ENCODE data around the gene VSTM4.

Gene VSTM4

DNA sequence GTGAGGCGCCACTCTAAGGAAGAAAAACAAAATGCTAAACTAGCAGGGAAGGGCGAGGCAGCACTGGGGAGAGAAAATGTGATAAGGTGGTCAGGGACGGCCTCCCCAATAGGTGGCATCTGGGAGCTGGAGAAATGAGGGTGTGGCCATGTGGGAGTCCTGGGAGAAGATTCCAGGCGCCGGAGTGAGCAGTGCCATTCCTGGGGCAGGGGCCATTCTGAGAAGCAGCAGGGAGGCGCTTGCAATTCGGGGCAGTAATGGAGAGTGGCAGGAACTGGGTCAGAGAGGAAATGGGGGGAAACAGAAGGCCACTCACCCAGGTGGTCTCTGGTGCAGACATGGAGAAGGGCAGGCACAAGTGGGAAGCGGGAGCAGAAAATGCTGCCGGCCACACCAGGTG is 113.9 kb downstream of the VSTM4 start:
- no peak for DNase-seq

DNA sequence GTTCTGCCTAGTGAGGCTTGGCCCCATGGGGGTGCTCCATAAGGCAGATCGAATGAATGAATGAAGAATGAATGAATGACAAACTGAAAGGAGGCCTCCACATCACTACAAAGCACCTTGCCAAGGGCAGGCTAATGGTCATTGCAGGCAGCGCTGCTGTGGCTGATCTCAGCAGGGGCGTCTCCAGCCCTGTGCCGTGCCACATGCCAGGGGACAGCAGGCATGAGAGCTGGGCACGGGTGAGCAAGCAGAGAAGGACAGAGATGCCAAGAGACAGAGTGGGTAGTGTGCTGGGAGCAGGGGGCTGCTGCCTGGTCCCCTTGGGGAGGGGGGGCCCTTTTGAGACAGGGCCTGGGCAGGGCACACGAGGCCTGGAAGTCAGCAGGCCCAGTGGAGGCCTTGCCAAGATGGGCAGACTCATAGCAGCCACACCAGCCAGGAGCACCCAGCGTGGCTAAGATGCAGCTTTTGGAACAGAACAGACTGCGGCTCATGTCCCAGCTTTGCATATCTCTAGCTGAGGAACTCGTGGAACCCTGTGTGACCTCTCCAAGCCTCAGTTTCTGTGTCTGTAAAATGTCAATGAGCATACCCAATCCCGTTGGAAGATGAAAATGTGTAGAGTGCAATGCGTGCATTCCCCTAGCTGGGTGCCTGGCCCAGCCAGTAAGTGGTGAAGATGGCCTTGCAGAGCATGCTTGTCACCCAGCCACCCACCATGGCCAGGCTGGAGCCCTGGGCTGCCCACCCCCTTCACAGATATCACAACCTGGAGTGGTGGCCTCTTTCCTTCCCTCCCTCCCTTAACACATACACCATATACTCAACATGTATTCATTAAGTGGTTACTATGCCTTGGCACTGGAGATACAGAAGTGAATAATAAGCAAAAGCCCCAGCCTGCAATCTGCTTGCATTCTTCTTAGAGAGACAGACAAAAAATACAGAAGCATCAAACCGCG is 114.6 kb downstream of the VSTM4 start:
- no peak for DNase-seq

DNA sequence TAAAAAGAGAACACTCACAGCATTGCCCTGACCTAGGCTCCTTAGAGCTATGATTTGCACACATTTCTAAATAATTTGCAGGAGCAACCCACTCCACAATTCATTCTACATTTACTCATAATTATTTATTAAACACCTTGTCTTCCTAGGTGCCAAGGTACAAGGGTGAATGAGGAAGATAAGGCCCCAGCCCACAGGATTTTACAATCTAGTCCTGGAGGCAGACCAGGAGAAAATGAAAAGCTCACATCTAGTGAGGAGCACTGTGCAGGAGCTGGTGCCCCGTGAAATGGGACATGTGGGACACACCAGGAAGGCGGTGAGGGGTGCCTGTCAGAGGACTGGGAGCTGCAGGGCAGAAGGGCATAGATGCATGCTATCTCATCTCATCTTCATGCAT is 116.0 kb downstream of the VSTM4 start:
- no peak for DNase-seq

DNA sequence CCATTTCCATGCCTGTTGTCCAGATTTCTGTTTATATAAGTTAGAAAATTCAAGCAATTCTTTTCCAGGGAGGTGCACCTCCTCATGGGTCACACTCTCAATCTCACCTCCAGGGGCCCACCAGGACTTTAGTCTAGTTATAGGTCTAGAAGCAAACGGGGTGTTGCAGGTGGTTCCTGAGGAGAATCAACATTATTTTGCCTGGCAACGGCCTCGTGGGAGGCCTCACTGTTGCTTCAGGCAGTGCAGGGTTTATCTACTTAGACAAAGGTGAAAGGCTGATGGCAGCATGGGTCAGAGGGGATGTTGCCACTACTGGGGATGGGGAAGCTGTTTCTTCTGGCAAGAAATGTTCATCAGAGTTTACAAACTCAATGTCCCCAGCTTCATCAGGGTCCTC is 119.0 kb downstream of the VSTM4 start:
- DNase-seq, result no peak

DNA sequence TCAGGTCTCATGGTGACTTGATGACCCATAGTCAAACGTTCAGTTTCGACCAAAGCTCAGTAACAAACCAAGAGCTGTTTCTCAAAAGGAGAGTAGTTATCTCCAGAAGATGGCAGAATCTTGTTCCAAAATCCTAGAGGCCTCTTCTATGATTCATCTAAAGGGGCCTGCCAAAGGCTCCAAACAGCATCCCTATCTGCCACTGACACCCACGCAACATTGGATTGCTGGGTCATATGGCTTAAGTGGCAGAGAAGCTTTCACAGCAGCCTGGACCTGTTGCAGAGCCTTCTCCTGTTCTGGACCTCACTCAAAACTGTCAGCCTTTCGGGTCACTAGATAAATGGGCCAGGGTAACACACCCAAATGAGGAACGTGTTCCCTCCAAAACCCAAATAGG is 121.7 kb downstream of the VSTM4 start:
- DNase-seq, result no peak

DNA sequence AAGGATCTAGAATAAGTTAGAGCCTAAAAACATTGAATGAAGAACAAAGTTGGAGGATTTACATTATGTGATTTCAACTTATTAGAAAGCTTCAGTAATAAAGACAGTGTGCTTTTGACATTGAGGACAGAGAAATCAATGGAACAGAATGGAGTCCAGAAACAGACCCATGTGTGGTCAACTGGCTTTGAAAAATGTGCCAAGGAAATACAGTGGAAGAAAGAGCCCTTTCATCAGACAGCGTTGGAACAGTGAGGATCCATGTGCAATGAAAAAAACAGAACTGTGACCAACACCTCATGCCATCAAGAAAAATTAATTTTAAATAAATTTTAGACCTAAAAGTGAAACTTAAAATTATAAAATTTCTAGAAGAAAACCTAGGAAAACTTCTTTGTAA is 125.1 kb downstream of the VSTM4 start:
- DNase-seq, result no peak

DNA sequence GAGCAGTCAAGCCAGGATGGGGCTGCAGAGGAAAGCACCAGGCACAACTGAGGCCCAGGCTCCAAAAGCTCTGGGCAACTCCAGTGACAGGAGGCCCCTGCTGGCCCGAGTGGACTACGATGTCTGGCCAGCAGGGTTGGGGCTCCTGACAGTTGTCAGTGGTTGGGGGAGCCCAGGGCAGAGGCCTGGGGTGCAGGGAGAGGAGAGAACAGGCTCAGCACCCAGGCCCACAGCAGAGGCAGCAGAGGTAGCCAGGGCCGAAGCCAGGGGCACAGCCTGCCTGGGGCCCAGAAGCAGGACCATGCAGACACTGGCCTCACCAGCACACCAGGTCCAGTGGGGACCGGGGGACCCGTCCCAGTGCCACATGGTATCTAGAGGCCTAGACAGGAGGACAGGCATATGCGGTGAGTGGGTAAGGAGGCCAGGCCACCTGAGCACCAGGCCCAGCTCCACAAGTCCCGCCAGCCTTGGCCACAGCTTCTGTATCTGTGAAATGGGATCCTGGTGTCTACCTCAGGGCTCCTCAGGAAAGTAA is 129.6 kb downstream of the VSTM4 start:
- DNase-seq, result no peak

DNA sequence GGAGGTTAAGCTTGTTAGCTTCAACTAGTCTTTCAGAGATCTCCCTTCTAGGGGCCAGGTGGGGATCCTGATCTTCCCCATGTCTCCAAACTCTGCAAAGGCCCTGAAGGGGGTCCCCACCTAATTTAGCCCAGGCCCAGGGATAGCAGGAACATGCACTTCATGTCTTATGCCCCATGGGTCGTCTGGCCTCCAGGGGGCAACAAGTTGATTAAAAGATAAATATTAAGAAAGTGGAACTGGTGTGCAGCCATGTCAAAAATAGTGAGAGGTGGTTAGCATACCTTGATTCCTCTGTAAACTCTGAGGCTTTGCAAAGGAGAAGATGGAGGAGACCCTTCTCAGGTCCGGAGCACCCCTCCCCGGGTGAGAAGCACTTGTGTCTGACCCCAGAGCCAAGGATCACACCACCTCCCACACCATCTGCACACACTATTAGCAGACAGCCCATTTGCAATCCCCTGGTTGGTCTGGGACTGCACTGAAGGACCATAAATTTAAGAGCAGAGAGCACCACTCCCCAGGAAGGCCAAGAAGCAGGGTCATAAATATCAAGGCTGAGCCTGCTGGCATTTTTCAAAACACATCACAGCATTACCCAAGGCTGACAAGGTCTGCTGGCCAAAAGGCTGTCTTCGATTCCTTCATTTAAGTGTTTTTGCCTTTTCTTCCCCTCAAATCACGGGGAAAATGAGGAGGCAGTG is 131.5 kb downstream of the VSTM4 start:
- DNase-seq, result no peak

DNA sequence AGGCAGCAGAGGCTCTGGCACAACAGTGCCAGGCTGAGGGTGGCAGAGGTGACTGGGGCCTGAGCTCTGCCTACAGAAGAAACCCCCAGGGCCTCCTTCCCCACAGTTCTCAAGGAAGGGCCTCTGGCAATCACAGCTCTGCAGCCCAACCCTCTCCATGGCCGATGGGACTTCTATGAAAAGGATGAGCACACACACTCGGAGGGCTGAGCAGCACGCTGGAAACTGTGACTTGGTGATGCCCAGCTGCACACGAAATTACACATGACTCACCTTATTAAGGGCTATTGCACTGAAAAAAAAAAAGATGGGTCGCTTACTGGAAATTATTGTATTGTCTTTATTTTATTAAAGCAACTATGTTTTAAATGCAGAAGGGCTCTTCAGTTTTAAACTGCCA is 132.7 kb downstream of the VSTM4 start:
- peak; percentile 38 for DNase-seq

DNA sequence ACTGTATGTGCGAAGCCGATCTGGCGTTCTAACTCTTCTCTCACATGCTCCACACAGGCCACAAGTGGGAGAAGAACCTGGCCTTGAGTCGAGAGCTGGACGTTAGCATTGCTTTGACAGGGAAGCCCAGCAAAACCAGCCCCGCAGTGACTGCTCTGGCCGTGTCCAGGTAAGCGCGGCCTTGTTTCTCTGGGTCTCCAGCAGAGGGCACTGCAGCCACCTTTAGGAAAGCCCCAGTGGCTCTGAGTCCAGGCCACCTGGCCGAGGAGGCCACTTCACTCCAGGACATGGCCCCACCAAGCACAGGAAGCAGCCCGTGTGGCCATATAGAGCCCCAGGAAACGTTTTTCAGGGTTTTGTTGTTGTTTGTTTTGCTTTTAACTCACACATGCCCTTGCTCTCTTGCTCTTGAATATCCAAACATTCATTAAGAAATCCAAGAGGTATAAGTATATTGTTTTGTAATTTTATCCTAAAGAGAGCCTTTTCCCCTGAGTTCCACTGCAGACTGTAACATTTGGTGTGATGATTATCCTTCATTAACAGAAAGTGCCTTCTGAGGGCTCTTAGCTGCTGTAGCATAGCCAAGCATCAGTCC is 133.9 kb downstream of the VSTM4 start:
- DNase-seq, result no peak

DNA sequence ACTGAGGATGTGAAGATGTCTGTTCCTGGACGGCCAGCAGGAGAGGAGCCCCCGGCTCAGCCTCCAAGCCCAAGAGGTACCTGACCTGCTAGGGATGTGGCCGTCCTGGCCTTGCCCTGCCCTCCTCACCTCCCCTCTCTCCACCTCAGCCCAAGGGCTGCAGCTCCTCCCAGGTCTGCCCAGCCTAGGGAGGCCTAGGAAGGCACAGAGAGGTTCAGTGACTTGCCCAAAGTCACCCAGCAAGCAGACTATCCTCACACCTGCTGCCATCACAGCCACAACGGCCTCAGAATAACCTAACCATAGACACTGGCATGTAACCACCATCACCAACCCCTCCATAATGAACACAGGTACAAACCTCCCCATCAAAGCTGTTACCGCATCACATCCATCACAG is 137.0 kb downstream of the VSTM4 start:
- no peak for DNase-seq

DNA sequence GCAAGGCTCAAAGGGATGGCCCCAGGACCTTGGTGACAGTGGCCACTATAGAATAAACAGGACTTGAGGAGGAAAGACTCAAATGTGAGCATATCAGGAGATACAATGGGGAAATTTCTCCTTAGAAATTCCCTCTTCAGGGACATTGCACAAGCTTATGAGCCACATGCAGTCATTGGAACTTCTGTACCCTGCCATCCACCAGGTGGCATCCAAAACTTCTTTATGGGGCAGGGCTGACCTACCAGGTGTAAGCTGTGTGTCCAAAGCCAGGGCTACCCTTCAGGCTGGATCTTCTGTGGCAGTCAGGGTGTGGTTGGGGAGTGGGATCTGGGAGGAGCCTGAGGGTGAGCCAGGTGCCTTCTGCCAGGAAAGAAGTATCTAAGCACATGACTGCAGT is 139.1 kb downstream of the VSTM4 start:
- peak; percentile 1 for DNase-seq

DNA sequence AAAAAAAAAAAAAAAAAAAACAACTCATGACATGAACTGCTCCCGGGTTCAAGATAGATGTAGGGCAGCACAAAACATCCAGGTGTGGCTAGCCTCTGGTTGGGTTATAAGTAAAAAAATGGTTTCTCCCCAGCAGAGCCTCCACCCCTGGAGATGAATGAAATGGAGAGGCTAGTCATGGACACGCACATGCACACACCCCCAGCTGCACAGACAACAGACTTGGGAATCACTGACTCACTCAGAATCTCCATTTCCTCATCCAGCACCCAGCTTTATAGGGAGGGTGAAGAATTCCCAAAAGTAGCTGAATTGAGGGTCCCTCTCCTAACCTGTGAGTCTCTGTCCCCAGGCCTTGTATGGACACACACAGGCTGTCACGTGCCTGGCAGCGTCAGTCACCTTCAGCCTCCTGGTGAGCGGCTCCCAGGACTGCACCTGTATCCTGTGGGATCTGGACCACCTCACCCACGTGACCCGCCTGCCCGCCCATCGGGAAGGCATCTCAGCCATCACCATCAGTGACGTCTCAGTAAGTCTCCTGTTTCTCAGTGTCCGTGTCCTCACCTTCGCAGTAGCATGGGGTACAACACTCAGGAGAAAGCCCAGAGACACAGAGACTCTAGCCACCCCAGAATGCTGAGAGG is 140.7 kb downstream of the VSTM4 start:
- no peak for DNase-seq

DNA sequence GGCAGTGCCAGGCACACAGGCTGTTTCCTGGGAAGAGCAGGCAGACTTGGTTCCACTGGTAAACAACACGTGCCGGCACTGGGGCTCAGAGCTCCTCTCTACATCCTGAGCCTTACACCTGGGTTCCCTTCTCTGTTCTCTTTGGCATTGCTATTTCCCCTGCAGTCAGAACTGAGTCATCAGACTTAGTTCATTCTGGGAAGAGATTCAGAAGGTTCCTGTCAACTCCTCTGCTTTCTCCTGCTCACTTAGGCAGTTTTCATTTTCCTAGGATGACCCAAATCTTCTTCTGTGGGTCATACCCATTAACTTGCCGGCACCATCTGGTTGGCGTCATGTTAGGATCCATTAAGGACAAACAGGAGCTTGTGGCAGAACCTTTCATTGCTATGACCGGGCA is 142.3 kb downstream of the VSTM4 start:
- DNase-seq, result no peak

DNA sequence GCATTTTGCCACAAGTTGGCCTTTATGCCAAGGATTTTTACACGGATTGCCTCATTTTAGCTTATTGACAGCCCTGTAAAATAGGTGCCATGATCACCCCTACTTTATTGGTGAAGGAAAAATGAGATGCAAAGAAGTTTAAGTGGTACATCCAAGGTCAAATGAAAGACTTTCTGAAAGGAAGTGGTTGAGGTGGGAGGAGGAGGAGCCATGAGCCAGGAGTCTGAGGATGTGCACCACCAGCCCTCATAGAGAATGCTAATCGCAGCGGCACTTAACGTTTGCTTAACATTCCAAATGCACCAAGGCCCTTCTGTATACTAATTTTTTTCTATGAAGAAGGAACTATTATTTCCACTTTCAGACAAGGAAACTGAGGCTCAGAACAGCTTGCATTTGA is 144.7 kb downstream of the VSTM4 start:
- no peak for DNase-seq

DNA sequence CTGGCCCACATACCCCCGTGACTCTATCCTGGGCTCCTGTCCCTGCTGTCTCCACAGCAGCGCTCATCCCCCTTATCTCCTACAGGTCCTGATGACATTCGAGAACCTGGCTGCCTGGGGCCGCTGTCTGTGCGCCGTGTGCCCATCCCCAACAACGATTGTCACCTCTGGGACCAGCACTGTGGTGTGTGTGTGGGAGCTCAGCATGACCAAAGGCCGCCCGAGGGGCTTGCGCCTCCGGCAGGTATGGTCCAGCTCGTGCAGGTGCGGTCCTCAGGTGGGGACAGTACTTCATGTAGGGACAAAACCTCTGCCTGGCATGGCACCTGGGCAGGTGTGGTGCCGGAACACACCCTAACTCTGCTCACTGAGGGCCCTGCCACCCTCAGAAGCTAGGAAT is 145.3 kb downstream of the VSTM4 start:
- DNase-seq, result no peak

DNA sequence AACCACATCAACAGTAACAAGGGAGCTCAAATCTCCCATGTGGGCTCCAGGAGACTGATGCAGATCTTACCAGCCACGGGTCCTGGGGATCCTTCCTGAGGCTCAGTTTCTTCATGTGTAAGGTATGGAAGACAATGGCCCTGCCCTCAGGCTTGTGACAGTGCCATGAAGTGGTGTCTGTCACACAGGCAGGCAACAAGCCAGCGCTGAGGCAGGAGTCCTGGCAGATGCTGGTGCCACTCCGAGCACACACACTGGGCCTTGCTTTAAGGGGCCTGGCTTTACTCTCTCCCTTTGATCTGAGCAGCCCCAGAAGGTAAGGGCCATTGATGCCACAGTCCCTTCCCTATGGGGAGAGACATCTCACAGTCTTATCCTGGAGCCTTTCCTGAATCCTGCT is 147.3 kb downstream of the VSTM4 start:
- DNase-seq, result no peak

DNA sequence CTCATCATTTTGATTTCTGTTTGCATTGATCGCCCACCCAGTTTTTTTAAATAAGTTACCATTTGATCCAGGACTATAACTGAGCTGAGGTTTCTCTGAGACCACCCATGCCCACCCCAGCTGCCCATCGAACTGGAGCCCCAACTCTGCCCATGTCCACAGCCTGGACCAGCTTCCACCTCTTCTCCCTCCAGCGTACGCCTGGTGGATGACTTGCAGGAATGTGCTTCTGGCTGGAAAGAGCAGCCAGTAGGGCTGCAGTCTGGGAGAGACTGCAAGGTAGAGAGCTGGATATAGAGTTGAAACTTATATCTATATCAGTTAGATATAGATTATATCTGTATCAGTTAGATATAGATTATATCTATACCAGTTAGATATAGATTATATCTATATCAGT is 149.9 kb downstream of the VSTM4 start:
- no peak for DNase-seq
